ENCODE results near the gene TAGLN2.

DNA sequence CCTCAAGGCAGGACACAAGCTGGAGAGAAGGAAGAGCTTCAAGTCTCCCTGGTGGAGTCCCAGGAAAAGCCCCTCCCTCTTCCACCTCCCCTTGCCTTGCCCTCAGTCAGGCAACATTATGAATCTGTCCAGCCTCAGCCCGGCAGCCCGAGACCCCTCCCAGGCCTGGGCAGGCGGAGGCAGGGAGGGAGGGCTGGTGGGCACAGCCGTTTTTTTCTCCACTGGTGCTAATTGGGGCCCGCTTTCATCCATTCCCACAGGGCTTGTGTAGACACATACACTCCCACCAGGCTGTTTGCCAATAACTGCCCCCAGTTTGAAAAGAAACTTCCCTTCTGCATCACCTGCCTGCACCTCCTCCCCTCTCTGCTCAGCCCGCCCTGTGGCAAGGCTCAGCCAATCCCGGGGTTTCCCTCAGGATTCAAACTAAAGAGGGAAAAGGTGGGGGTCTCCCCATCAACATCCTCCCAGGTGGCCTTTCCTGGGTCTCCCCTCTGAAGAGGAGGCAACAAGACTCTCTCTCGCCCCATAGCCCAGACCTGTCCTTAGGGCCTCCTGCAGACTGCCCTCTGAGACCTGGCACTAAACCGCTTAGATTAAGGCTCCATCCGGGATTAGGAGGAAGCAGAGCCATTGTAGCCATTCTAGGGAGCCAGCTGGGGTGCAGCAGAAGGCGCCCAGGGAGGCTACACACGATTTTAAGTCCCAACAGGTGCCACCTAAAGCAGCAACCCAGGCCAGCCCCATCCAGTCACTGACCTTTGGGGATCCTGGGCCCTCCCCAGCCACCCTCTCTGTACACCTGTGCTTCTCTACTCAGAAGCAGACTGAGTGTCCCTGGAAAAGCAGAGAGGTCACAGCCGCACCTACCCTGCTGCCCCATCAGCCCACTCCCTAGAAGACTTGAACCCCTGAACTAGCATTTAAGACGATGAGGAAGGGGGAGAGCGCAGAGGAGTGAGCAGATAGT is 16.6 kb upstream of the TAGLN2 start:
- TF ChIP-seq POLR2AphosphoS5 (IDR thresholded peaks at IDR 0.05; ENCODE audit: borderline replicate concordance, low read depth, low read length) (no peak), EZH2 (IDR thresholded peaks at IDR 0.05) (no peak)

All from SK-N-MC (cell line).